HG03460 (cell line): Measurements from ENCODE around the gene RIC8B.
"Not testable (repeated sequence)": the region's sequence is repeated elsewhere in the genome, so short reads cannot be mapped to it uniquely, and the experiment has no call there.

Source experiments
- ATAC-seq: cut with Tn5 transposase; IDR thresholded peaks from one replicate; pipeline ENCODE4 v1.9.1; 2021; ENCODE audit not compliant: unreplicated experiment

RIC8B gene

GRCh38 chr12:106897981-106898901 lies 123.8 kb downstream of the RIC8B start:
- no peak for ATAC-seq

GRCh38 chr12:106900554-106900953 lies 126.1 kb downstream of the RIC8B start:
- no peak for ATAC-seq

- no peak for ATAC-seq
Measured at GRCh38 chr12:106901276-106901675, 126.8 kb downstream of the RIC8B start.

- no peak for ATAC-seq
Measured at GRCh38 chr12:106902053-106902452, 127.6 kb downstream of the RIC8B start.

GRCh38 chr12:106903241-106903945 lies 128.9 kb downstream of the RIC8B start:
- peak; percentile 76 for ATAC-seq

GRCh38 chr12:106906715-106907114 lies 132.2 kb downstream of the RIC8B start:
- no peak for ATAC-seq

GRCh38 chr12:106907411-106907810 lies 132.9 kb downstream of the RIC8B start:
- no peak for ATAC-seq

GRCh38 chr12:106907846-106908245 lies 133.4 kb downstream of the RIC8B start:
- ATAC-seq: no peak

GRCh38 chr12:106908561-106908960 lies 134.1 kb downstream of the RIC8B start:
- ATAC-seq: no peak

GRCh38 chr12:106910202-106910601 lies 135.7 kb downstream of the RIC8B start:
- ATAC-seq: peak; percentile 64

GRCh38 chr12:106911581-106911980 lies 137.1 kb downstream of the RIC8B start:
- no peak for ATAC-seq

GRCh38 chr12:106913456-106913855 lies 139.0 kb downstream of the RIC8B start:
- no peak for ATAC-seq

GRCh38 chr12:106914796-106915634 lies 140.5 kb downstream of the RIC8B start:
- no peak for ATAC-seq

GRCh38 chr12:106915635-106916026 lies 141.1 kb downstream of the RIC8B start:
- no peak for ATAC-seq

GRCh38 chr12:106917503-106917902 lies 143.0 kb downstream of the RIC8B start:
- ATAC-seq: no peak

GRCh38 chr12:106918746-106919145 lies 144.3 kb downstream of the RIC8B start:
- ATAC-seq: no peak

GRCh38 chr12:106919910-106920544 lies 145.5 kb downstream of the RIC8B start:
- no peak for ATAC-seq

- ATAC-seq: not testable (repeated sequence)
Measured at GRCh38 chr12:106921976-106922375, 147.5 kb downstream of the RIC8B start.

- ATAC-seq: not testable (repeated sequence)
Measured at GRCh38 chr12:106923594-106923993, 149.1 kb downstream of the RIC8B start.

GRCh38 chr12:106924268-106924861 lies 149.9 kb downstream of the RIC8B start:
- no peak for ATAC-seq
